Lung microvascular endothelial cell (primary cell): ENCODE results near the gene DDX10. TPM values are rescaled to one million over a fixed set of nuclear protein-coding genes. Genes with fewer than 3 reads are reported as not detected.
"Not testable (repeated sequence)": the region's sequence is repeated elsewhere in the genome, so short reads cannot be mapped to it uniquely, and the experiment has no call there.

Source experiments
- DNase-seq, 2 donors: peaks; one replicate each; pipeline versions ENCODE4 v3.0.0 to v3.0.0-alpha.2; 2010; ENCODE audit warnings: low read depth in 2 of 2
- total RNA-seq: library from RNA; depleted of rRNA; stranded (reverse); fragments of >200 nt; gene quantifications from 2 replicates; pipeline ENCODE4 v1.2.1, GENCODE V29; 2014

The DDX10 gene
- total RNA-seq, 1 donor from 2014 or later, result 32.1 TPM

- DNase-seq, result no peak
Measured at GRCh38 chr11:108715239-108715638, 50.4 kb downstream of the DDX10 start.

- DNase-seq, result no peak
Measured at GRCh38 chr11:108718466-108718865, 53.6 kb downstream of the DDX10 start.

- no peak for DNase-seq
Measured at GRCh38 chr11:108724974-108725689, 60.3 kb downstream of the DDX10 start.

GRCh38 chr11:108726077-108726800 is 61.4 kb downstream of the DDX10 start:
- DNase-seq, result no peak

- DNase-seq, result no peak
Measured at GRCh38 chr11:108727665-108728064, 62.8 kb downstream of the DDX10 start.

GRCh38 chr11:108729227-108729871 is 64.5 kb downstream of the DDX10 start:
- no peak for DNase-seq

DNA sequence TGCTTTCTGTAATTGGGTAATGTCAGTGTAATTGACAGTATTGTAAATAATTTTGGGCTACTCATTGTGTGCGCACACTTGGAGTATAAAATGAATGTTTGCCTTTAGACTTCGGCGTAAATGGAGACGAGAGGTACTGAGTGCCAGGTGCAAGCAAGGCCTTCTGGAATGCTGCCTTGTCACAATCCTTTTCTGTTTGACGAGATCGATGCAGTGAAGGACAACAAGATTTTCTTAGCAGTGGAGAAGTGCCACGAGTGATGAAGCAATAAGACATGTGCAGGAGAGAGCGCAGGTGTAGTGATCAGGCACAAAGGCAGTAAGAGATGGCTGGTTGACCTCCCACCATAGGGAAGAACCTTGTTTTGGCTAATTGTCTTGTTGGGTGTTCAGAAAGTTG is 67.5 kb downstream of the DDX10 start:
- no peak for DNase-seq

DNA sequence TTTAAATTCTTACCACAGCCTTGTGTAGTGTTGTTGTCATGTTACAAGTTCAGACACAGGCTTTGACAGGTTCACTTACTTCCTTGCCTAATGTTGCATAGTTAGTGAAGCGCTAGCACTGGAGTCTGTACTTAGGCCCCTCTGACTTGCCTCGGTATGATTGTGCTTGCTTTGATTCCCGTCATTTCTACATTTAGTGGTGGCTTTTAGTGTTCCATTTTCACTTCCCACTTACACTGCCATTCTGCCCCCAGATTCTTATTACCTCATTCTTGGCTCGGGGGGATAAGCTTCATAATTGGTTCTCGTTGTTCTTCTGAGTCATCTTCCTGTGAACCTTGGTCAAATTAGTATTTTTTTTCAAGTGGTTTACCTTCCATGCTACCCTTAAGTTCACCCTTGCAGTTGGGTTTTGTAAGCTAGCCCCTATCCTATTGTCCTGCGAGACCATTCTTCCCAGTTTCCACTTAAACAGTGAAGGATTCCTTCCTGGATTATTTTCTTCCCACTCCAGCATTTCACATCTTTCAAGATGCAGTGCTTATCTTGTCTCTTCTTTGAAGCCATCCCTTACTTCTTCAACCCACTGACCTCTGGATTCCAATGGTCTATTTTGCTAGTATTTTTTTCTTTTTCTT is 68.7 kb downstream of the DDX10 start:
- peak; percentile 28 to 79 for DNase-seq

- DNase-seq, result peak; percentile 21 to 41
Measured at GRCh38 chr11:108734283-108734682, 69.4 kb downstream of the DDX10 start.

DNA sequence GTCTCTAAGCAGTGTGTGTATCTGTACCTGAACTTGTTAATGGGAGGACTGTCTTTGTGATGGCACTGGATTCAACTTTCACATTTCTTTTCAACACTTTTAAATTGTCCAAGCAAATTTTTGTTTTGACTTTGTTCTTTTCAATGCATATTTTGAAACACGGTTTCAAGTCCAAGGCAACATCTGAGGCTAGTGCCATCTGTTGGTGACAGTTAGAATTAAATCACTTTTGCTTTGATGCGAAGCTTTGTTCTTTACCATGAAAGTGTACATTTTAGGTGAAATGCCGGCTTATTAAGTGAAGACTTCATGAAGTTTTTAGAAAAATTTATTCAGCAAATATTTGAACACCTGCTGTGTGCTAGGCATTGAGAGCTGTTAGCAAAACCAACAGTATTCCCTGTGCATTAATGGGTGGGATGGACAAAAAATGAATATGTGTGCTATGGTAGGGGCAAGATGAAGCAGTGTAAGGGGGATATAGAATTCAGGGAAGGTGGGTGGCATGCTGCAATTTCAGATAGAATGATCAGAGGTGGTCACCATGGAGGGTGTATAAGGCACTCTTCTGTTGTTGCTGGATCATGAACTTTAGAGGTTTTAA is 70.2 kb downstream of the DDX10 start:
- peak; percentile 22 to 63 for DNase-seq

DNA sequence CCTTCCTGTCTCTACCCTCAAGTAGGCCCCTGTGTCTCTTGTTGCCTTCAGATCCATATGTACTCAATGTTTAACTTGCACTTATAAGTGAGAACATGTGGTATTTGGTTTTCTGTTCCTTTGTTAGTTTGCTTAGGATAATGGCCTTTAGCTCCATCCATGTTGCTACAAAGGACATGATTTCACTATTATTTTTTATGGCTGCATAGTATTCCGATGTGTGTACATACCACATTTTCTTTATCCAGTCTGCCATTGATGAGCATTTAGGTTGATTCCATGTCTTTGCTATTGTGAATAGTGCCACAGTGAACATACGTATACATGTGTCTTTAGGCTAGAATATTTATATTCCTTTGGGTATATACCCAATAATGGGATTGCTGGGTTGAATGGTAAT is 75.3 kb downstream of the DDX10 start:
- DNase-seq, result not testable (repeated sequence)

GRCh38 chr11:108743851-108744250 is 79.0 kb downstream of the DDX10 start:
- no peak for DNase-seq

GRCh38 chr11:108748968-108749367 is 84.1 kb downstream of the DDX10 start:
- no peak for DNase-seq

DNA sequence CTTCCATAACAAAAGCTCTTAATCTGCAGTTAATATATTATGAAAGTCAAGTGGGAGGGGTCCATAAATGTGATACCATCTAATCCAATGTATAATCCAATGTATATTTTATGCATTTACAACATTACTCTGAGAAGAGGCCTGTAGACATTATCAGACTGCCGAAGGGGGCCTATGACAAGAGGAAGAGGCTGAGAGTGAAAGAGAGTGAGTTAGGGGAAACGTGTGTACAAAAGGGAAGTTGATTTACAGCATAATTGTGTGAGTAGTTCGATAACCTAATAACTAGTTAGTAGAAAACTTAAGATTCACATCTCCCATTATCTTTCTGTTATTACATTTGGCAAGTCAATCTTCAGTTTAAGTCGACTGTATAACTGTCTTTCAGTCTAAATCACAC is 86.6 kb downstream of the DDX10 start:
- no peak for DNase-seq

DNA sequence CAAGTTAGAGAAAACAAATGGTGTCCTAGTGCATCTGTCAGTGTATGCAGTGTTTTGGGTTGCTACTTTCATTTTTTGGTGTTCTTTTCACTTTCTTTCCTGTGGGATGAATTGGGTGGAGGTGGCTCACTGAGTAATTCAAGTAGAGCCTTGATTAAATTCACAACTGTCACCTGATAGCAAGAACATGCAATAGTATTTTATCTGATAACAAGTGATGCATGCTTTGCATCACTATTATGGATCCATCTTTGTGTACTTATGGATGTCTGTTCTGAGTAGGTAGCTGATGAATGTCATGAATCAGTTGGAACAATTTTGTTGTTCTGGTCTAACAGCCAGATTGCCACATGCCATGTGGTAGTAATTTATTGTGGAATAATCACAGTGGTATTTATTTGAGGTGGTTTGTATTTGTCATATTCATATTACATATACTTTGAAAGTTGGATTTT is 87.5 kb downstream of the DDX10 start:
- no peak for DNase-seq

DNA sequence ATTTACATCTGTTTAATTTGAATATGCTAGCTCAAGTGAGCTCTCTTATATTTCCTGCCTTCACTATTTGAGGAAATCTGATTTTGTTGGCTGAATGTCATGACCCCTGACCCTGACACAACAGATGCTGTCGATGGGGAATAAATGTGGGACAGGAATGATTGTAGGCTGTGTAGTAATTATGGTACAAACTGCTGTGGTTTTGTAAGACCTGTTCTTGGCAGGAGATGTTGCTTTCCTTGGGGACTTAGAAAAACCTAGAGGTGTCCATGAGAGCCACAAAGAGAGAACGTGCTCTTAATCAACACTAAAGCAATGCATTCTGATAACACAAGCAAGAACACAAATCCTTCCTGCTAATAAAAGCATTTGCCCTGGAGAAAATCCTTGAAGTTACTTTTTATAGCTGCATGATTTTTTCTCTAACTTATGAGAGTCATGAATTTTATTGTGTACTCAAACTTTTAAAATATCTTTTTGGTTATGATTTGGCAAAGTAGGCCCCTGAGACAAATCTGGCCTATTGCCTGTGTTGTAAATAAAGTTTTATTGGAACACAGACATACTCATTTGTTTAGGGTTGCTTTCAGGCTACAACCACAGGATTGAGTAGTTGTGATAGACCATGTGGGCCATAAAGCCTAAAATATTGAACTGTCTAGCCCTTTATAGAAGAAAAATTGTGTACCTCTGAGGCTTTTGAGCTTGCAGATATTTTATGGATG is 90.2 kb downstream of the DDX10 start:
- peak; percentile 3 to 45 for DNase-seq

GRCh38 chr11:108757630-108758029 is 92.8 kb downstream of the DDX10 start:
- DNase-seq, result no peak

DNA sequence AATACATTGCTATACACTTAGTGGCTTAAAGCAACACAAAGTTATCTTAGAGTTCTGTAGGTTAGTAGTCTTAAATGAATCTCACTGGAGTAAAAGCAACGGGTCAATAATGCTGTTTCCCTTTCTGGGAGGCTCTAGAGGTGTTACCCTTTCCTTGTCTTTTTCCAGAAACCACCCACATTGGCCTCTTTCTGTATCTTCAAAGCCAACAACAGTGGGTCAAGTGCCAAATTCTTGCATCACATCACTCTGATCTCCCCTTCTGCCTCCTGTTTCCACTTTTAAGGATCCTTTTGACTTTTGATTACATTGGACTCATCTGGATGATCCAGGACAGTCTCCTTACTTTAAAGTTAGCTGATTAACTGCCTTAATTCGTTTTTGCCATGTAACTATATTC is 93.6 kb downstream of the DDX10 start:
- DNase-seq, result no peak

- DNase-seq, result no peak
Measured at GRCh38 chr11:108766596-108767173, 101.8 kb downstream of the DDX10 start.

GRCh38 chr11:108768370-108768769 is 103.5 kb downstream of the DDX10 start:
- no peak for DNase-seq

DNA sequence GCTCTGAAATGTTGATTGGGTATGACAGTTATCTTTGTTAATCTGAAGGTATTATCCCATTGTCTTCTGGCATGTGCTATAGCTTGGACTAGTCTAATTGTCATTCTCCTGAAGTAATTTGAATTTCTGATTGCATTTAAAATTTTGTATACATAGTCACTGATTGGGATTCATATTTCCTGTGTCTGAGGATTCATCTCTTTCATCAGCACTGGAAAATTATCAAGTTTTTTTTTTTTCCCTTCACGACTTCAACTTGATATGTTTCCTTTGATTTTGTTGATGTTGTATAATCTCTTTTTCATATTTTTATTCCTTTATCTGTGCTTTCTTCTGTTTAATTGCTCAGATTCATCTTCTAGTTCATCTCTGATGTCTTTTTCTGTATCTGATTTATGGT is 104.1 kb downstream of the DDX10 start:
- no peak for DNase-seq
